PC-9 (cell line): ENCODE results near the gene HMX3. TPM values are rescaled to one million over a fixed set of nuclear protein-coding genes. Genes with fewer than 3 reads are reported as not detected.

Experiments used
- BruUV-seq: library from RNA; stranded (reverse); fragments of 400-500 nt; replicated peaks from 2 replicates; lab custom pipeline; 2021; lab: Mats Ljungman, UMichigan
- CTCF ChIA-PET: fragments of 300-600 bp; sonication (Branson Sonifier 250); formaldehyde crosslinking; loops from one replicate; lab custom pipeline; 2022; ENCODE audit warnings: antibody characterized with exemption; lab: Charles Lee
- POLR2A ChIA-PET: fragments of 300-600 bp; sonication (Branson Sonifier 250); formaldehyde crosslinking; loops from one replicate; lab custom pipeline; 2022; ENCODE audit warnings: antibody characterized with exemption; ENCODE audit not compliant: unreplicated experiment; lab: Charles Lee
- DNase-seq, 2 experiments: peaks; one replicate each; pipeline versions ENCODE4 v3.0.0 to v3.0.0-alpha.2; 2015 to 2022; ENCODE audit warnings: mixed read lengths in 1 of 2
- H2AFZ ChIP-seq: fragments of 200-600 bp; sonication (generic); 2 replicates; pipeline ENCODE4 v1.8.1; 2017; ENCODE audit warnings: antibody characterized with exemption
- H3F3A ChIP-seq: fragments of 200-600 bp; sonication (generic); 2 replicates; pipeline ENCODE4 v1.8.1; 2017; ENCODE audit warnings: antibody characterized with exemption, mild to moderate bottlenecking, low read depth; ENCODE audit not compliant: insufficient read depth
- H3K27ac ChIP-seq: fragments of 200-600 bp; sonication (generic); 2 replicates; pipeline ENCODE4 v1.6.1; 2016; ENCODE audit warnings: mixed run types
- H3K27me3 ChIP-seq: fragments of 200-600 bp; sonication (generic); 2 replicates; pipeline ENCODE4 v1.6.1; 2016; ENCODE audit warnings: low read depth, mixed run types; ENCODE audit not compliant: insufficient read depth
- H3K36me3 ChIP-seq: fragments of 200-600 bp; sonication (generic); 2 replicates; pipeline ENCODE4 v1.6.1; 2016; ENCODE audit warnings: low read depth, mixed run types
- H3K4me1 ChIP-seq: fragments of 200-600 bp; sonication (generic); replicated peaks from 2 replicates; pipeline ENCODE4 v1.6.1; 2016; ENCODE audit warnings: mixed run types; ENCODE audit not compliant: insufficient read depth
- H3K4me2 ChIP-seq: fragments of 200-600 bp; sonication (generic); 2 replicates; pipeline ENCODE4 v1.6.1; 2017; ENCODE audit warnings: mixed run types
- H3K4me3 ChIP-seq: fragments of 200-600 bp; sonication (generic); 2 replicates; pipeline ENCODE4 v1.6.1; 2016; ENCODE audit warnings: mixed run types
- H3K79me2 ChIP-seq: fragments of 200-600 bp; sonication (generic); 2 replicates; pipeline ENCODE4 v1.6.1; 2017; ENCODE audit warnings: low read depth, mixed run types
- H3K9me2 ChIP-seq: fragments of 200-600 bp; sonication (generic); 2 replicates; pipeline ENCODE4 v1.8.1; 2017; ENCODE audit warnings: mild to moderate bottlenecking; ENCODE audit not compliant: insufficient read depth
- H3K9me3 ChIP-seq: fragments of 200-600 bp; sonication (generic); 2 replicates; pipeline ENCODE4 v1.8.1; 2016; ENCODE audit warnings: low read depth; ENCODE audit not compliant: insufficient read depth
- H4K20me1 ChIP-seq: fragments of 200-600 bp; sonication (generic); 2 replicates; pipeline ENCODE4 v1.8.1; 2017; ENCODE audit not compliant: insufficient read depth
- CTCF ChIP-seq: fragments of 200-600 bp; sonication (generic); conservative IDR thresholded peaks from 2 replicates; pipeline ENCODE4 v1.6.1; 2017; ENCODE audit warnings: mixed run types, antibody characterized with exemption, mild to moderate bottlenecking, moderate library complexity
- EZH2 ChIP-seq: fragments of 200-600 bp; sonication (generic); IDR thresholded peaks from 2 replicates; pipeline ENCODE4 v1.8.0; 2017; ENCODE audit warnings: antibody characterized with exemption, low read depth
- intact Hi-C: fragments of 100-400 bp; cut with micrococcal nuclease; formaldehyde crosslinking; loops from one replicate; pipeline ENCODE4 v1.10.0; 2022; ENCODE audit not compliant: unreplicated experiment
- total RNA-seq: library from RNA; stranded (reverse); gene quantifications from 2 replicates; pipeline ENCODE4 v1.2.3, GENCODE V29; 2021

Gene HMX3
- total RNA-seq, 1 experiment from 2014 or later, result not detected

- TF ChIP-seq EZH2, result no peak
- no peak for TF ChIP-seq CTCF
- no peaks in the 10 kb centered on the region for H3F3A ChIP-seq
- no peak for DNase-seq
- no peaks in the 10 kb centered on the region for H3K9me3 ChIP-seq
- peak overlapping the region; percentile 74 for H3K4me2 ChIP-seq
- no peak overlapping the region; the same call in 1 of the 2 replicates for H2AFZ ChIP-seq
- intact Hi-C loops, result loop anchor here (10.0 kb wide), 1 partner anchor 149 kb away; the partner anchor contains the start of genes ACADSB and IKZF5
- no TSS peak for BruUV-seq
- POLR2A ChIA-PET, result interaction anchor here (0.6 to 1.0 kb wide), 2 partner anchors 145 to 257 kb away, joined by 4 read pairs; partner anchors contain the start of gene IKZF5
- peaks cover 20% of the 10 kb centered on the region for H4K20me1 ChIP-seq
- peaks cover 23% of the 10 kb centered on the region; the same call in 1 of the 2 replicates for H3K36me3 ChIP-seq
- no peak overlapping the region for H3K27ac ChIP-seq
- H3K27me3 ChIP-seq, result no peaks in the 10 kb centered on the region
- H3K4me3 ChIP-seq, result peak overlapping the region; percentile 48; the same call in 1 of the 2 replicates
- peaks cover 43% of the 10 kb centered on the region for H3K79me2 ChIP-seq
- H3K4me1 ChIP-seq, result peaks cover 20% of the 10 kb centered on the region
- CTCF ChIA-PET, result no interaction called here
- H3K9me2 ChIP-seq, result no peaks in the 10 kb centered on the region
Measured at GRCh38 chr10:123153486-123154091, 17.8 kb downstream of the HMX3 start.

GRCh38 chr10:123154092-123154710 is 18.4 kb downstream of the HMX3 start, which contains the start of gene BUB3:
Gene BUB3, plus strand, starts transcription at chr10:123154402. Its CDS starts 516 bp downstream, at chr10:123154918.
- no peaks in the 10 kb centered on the region for H3K27me3 ChIP-seq
- peaks cover 28% of the 10 kb centered on the region; the same call in 1 of the 2 replicates for H3K36me3 ChIP-seq
- H4K20me1 ChIP-seq, result peaks cover 20% of the 10 kb centered on the region
- POLR2A ChIA-PET, result interaction anchor here (0.6 to 1.0 kb wide), 2 partner anchors 146 to 257 kb away, joined by 4 read pairs; partner anchors contain the start of gene IKZF5
- peaks cover 20% of the 10 kb centered on the region for H3K4me1 ChIP-seq
- TF ChIP-seq CTCF, result no peak
- no peak for TF ChIP-seq EZH2
- H3F3A ChIP-seq, result no peaks in the 10 kb centered on the region
- H3K9me3 ChIP-seq, result no peaks in the 10 kb centered on the region
- H3K9me2 ChIP-seq, result no peaks in the 10 kb centered on the region
- peak; percentile 90 to 95 for DNase-seq
- TSS peak; percentile 44 for BruUV-seq
- H3K79me2 ChIP-seq, result peaks cover 49% of the 10 kb centered on the region
- peak within 1 kb of the TSS; percentile 92 for H3K4me3 ChIP-seq
- H3K4me2 ChIP-seq, result peak within 1 kb of the TSS; percentile 96
- CTCF ChIA-PET, result no interaction called here
- H2AFZ ChIP-seq, result peak within 1 kb of the TSS; percentile 95
- intact Hi-C loops, result loop anchor here (10.0 kb wide), 1 partner anchor 149 kb away; the partner anchor contains the start of genes ACADSB and IKZF5
- peak within 1 kb of the TSS; percentile 57; the same call in 1 of the 2 replicates for H3K27ac ChIP-seq

GRCh38 chr10:123154711-123155505 is 19.1 kb downstream of the HMX3 start:
- H3K27ac ChIP-seq, result peak overlapping the region; percentile 57; the same call in 1 of the 2 replicates
- peaks cover 20% of the 10 kb centered on the region for H3K4me1 ChIP-seq
- no TSS peak for BruUV-seq
- H3K79me2 ChIP-seq, result peaks cover 57% of the 10 kb centered on the region
- ChIA-PET POLR2A (interaction anchor here (1.0 kb wide), 1 partner anchor 147 kb away, joined by 4 read pairs; the partner anchor contains the start of gene IKZF5), CTCF (no interaction called here)
- H2AFZ ChIP-seq, result peak overlapping the region; percentile 95
- peak; percentile 19 to 42 for DNase-seq
- H3K4me3 ChIP-seq, result peak overlapping the region; percentile 92
- peaks cover 34% of the 10 kb centered on the region for H3K36me3 ChIP-seq
- H3K9me3 ChIP-seq, result no peaks in the 10 kb centered on the region
- no peaks in the 10 kb centered on the region for H3F3A ChIP-seq
- no peak for TF ChIP-seq CTCF
- no peak for TF ChIP-seq EZH2
- H3K9me2 ChIP-seq, result no peaks in the 10 kb centered on the region
- intact Hi-C loops, result loop anchor here (10.0 kb wide), 1 partner anchor 150 kb away; the partner anchor contains the start of genes ACADSB and IKZF5
- peak overlapping the region; percentile 96 for H3K4me2 ChIP-seq
- H3K27me3 ChIP-seq, result no peaks in the 10 kb centered on the region
- peaks cover 20% of the 10 kb centered on the region for H4K20me1 ChIP-seq
